Right atrium auricular region (tissue), 2 donors: Measurements from ENCODE around the gene CMPK2. TPM values are rescaled to one million over a fixed set of nuclear protein-coding genes. Genes with fewer than 3 reads are reported as not detected.

Experiments used
- total RNA-seq, 2 donors: library from RNA; depleted of rRNA; stranded (reverse); fragments of >200 nt; gene quantifications; one replicate each; pipeline ENCODE4 v1.1.0, GENCODE V29; 2016

The CMPK2 gene
- total RNA-seq, 2 donors from 2014 or later: 1.8 to 4.4 TPM

Other genes with a start within 250 kb of the CMPK2 start
- 1 to 10 TPM; 1.5 to 3.6 TPM for gene RSAD2, start 11.9 kb upstream of the CMPK2 start, total RNA-seq
- 10 to 100 TPM in 1 of 2 donors, 1 to 10 TPM in 1; 8.2 to 12.6 TPM for gene RNF144A, start 51.5 kb upstream of the CMPK2 start, total RNA-seq